ENCODE results near the gene PWWP2A. TPM values are rescaled to one million over a fixed set of nuclear protein-coding genes. Genes with fewer than 3 reads are reported as not detected.

PWWP2A gene
- total RNA-seq, 1 experiment from 2014 or later: 22.6 TPM

GRCh38 chr5:160084144-160084543 is 35.1 kb downstream of the PWWP2A start:
- no TSS peak for BruUV-seq (replicated peaks)
- peaks cover 25% of the 10 kb centered on the region for H3K4me1 ChIP-seq (ENCODE audit: control insufficient read depth, insufficient read depth, low read length)
- ChIA-PET CTCF (no interaction called here), POLR2A (no interaction called here)
- no peaks in the 10 kb centered on the region for H3K9me3 ChIP-seq (ENCODE audit: control insufficient read depth, insufficient read depth, low read depth, low read length)
- H3K4me3 ChIP-seq (ENCODE audit: low read depth in 2 of 2, low read length in 2 of 2): no peak overlapping the region
- no peaks in the 10 kb centered on the region for H3K36me3 ChIP-seq (ENCODE audit: control insufficient read depth, insufficient read depth, low read length)
- in situ Hi-C loops (cut with HindIII; ENCODE audit: low pct_unique_long_range_greater_than_20kb, low sequenced_read_pairs) (no loop called here), intact Hi-C loops (cut with micrococcal nuclease; ENCODE audit: unreplicated experiment) (loop anchor here (5.0 kb wide), 1 partner anchor 308 kb away; no protein-coding TSS in a partner anchor)
- peak overlapping the region; percentile 82; the same call in 1 of the 2 replicates for H3K27ac ChIP-seq (ENCODE audit: low read length)
- TF ChIP-seq CTCF (IDR thresholded peaks at IDR 0.05): no peak
- no peak for TF ChIP-seq SIN3A (IDR thresholded peaks at IDR 0.05; ENCODE audit: borderline replicate concordance, insufficient read depth, low read depth, low read length)
- no peak for TF ChIP-seq POLR2AphosphoS5 (IDR thresholded peaks at IDR 0.05; ENCODE audit: low read depth, low read length)
- no peak for TF ChIP-seq REST (IDR thresholded peaks at IDR 0.05; ENCODE audit: insufficient read depth in 1 of 2, low read depth in 2 of 2, low read length in 1 of 2)
- no peak for TF ChIP-seq TCF7L2 (IDR thresholded peaks at IDR 0.05; ENCODE audit: low read depth, low read length)
- ATAC-seq: no peak
- no peak for DNase-seq (ENCODE audit: low read depth, low spot score)
- no peaks in the 10 kb centered on the region for H3K27me3 ChIP-seq (ENCODE audit: control insufficient read depth, insufficient read depth, low read length)

- ChIA-PET CTCF (interaction anchor here (0.6 kb wide), 1 partner anchor 31 kb away, joined by 7 read pairs; no protein-coding TSS in a partner anchor), POLR2A (interaction anchor here (0.6 kb wide), 1 partner anchor 1954 kb away, joined by 4 read pairs; no protein-coding TSS in a partner anchor)
- intact Hi-C loops (cut with micrococcal nuclease; ENCODE audit: unreplicated experiment): loop anchor here (5.0 kb wide), 1 partner anchor 309 kb away; no protein-coding TSS in a partner anchor
- in situ Hi-C loops (cut with HindIII; ENCODE audit: low pct_unique_long_range_greater_than_20kb, low sequenced_read_pairs): no loop called here
- peak; percentile 76 for ATAC-seq
- H3K27ac ChIP-seq (ENCODE audit: low read length): peak overlapping the region; percentile 82
- H3K4me3 ChIP-seq (ENCODE audit: low read depth in 2 of 2, low read length in 2 of 2): no peak overlapping the region
- TF ChIP-seq REST (IDR thresholded peaks at IDR 0.05; ENCODE audit: insufficient read depth in 1 of 2, low read depth in 2 of 2, low read length in 1 of 2) (no peak), CTCF (IDR thresholded peaks at IDR 0.05) (no peak), SIN3A (IDR thresholded peaks at IDR 0.05; ENCODE audit: borderline replicate concordance, insufficient read depth, low read depth, low read length) (no peak), TCF7L2 (IDR thresholded peaks at IDR 0.05; ENCODE audit: low read depth, low read length) (no peak)
- no TSS peak for BruUV-seq (replicated peaks)
- DNase-seq (ENCODE audit: low read depth, low spot score): no peak
- H3K9me3 ChIP-seq (ENCODE audit: control insufficient read depth, insufficient read depth, low read depth, low read length): no peaks in the 10 kb centered on the region
- no peaks in the 10 kb centered on the region for H3K27me3 ChIP-seq (ENCODE audit: control insufficient read depth, insufficient read depth, low read length)
- no peaks in the 10 kb centered on the region for H3K36me3 ChIP-seq (ENCODE audit: control insufficient read depth, insufficient read depth, low read length)
- H3K4me1 ChIP-seq (ENCODE audit: control insufficient read depth, insufficient read depth, low read length): peaks cover 25% of the 10 kb centered on the region
These were observed 35.7 kb downstream of the PWWP2A start for GRCh38 chr5:160083501-160083900.
